Duodenal mucosa (tissue), 2 donors: ENCODE results near the gene CCDC127.
"Not testable (repeated sequence)": the region's sequence is repeated elsewhere in the genome, so short reads cannot be mapped to it uniquely, and the experiment has no call there.

Experiments used
- H3K27ac ChIP-seq: one replicate; pipeline ENCODE4 v1.7.0; 2013; ENCODE audit warnings: low read depth, low read length
- H3K27me3 ChIP-seq, 2 donors: one replicate each; pipeline ENCODE4 v1.7.0; 2013; ENCODE audit warnings: low read length in 2 of 2, control low read depth in 1 of 2; ENCODE audit not compliant: insufficient read depth in 2 of 2, control insufficient read depth in 1 of 2
- H3K36me3 ChIP-seq, 2 donors: one replicate each; pipeline ENCODE4 v1.7.0; 2013; ENCODE audit warnings: low read length in 2 of 2, control low read depth in 1 of 2; ENCODE audit not compliant: insufficient read depth in 2 of 2, control insufficient read depth in 1 of 2
- H3K4me1 ChIP-seq, 2 donors: one replicate each; pipeline ENCODE4 v1.7.0; 2013; ENCODE audit warnings: low read length in 2 of 2, control low read depth in 1 of 2; ENCODE audit not compliant: insufficient read depth in 2 of 2, control insufficient read depth in 1 of 2
- H3K4me3 ChIP-seq, 2 donors: one replicate each; pipeline ENCODE4 v1.7.0; 2013; ENCODE audit warnings: low read length in 2 of 2, low read depth in 1 of 2
- H3K9ac ChIP-seq, 2 donors: one replicate each; pipeline ENCODE4 v1.7.0; 2013; ENCODE audit warnings: low read length in 2 of 2, low read depth in 1 of 2
- H3K9me3 ChIP-seq, 2 donors: one replicate each; pipeline ENCODE4 v1.7.0; 2013; ENCODE audit warnings: low read length in 2 of 2, control low read depth in 1 of 2; ENCODE audit not compliant: control insufficient read depth in 1 of 2

CCDC127 gene

GRCh38 chr5:167511-167910 is 50.4 kb downstream of the CCDC127 start:
- H3K36me3 ChIP-seq: no peaks in the 10 kb centered on the region
- H3K9ac ChIP-seq: no peak overlapping the region
- H3K4me1 ChIP-seq: no peaks in the 10 kb centered on the region
- no peaks in the 10 kb centered on the region for H3K27me3 ChIP-seq
- no peak overlapping the region for H3K4me3 ChIP-seq
- H3K9me3 ChIP-seq: no peaks in the 10 kb centered on the region
- no peak overlapping the region for H3K27ac ChIP-seq

- Histone ChIP-seq H3K27ac (no peak overlapping the region), H3K9me3 (no peaks in the 10 kb centered on the region), H3K4me1 (no peaks in the 10 kb centered on the region), H3K4me3 (no peak overlapping the region), H3K36me3 (no peaks in the 10 kb centered on the region), H3K9ac (no peak overlapping the region), H3K27me3 (no peaks in the 10 kb centered on the region)
Measured at GRCh38 chr5:166441-167372, 51.2 kb downstream of the CCDC127 start.

DNA sequence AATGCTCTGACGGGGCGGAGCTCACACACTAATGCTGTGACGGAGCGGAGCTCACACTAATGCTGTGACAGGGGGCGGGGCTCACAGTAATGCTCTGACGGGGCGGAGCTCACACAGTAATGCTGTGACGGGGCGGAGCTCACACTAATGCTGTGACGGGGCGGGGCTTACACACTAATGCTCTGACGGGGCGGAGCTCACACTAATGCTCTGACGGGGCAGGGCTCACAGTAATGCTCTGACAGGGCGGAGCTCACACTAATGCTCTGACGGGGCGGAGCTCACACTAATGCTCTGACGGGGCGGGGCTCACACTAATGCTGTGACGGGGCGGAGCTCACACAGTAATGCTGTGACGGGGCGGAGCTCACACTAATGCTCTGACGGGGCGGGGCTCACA is 53.2 kb downstream of the CCDC127 start:
- not testable (repeated sequence) for H3K4me3 ChIP-seq, H3K9me3 ChIP-seq, H3K4me1 ChIP-seq, H3K9ac ChIP-seq, H3K36me3 ChIP-seq, H3K27ac ChIP-seq, H3K27me3 ChIP-seq

DNA sequence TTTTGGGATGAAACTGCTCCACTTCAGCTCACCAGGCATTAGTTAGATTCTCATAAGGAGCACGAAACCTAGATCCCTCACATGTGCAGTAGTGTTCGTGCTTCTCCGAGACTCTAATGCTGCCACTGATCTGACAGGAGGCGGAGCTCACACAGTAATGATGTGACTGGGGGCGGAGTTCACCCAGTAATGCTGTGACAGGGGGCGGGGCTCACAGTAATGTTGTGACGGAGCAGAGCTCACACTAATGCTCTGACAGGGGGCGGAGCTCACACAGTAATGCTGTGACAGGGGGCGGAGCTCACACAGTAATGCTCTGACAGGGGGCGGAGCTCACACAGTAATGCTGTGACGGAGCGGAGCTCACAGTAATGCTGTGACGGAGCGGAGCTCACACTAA is 53.7 kb downstream of the CCDC127 start:
- Histone ChIP-seq H3K4me3 (no peak overlapping the region), H3K9me3 (no peaks in the 10 kb centered on the region), H3K27me3 (no peaks in the 10 kb centered on the region), H3K4me1 (no peaks in the 10 kb centered on the region), H3K27ac (no peak overlapping the region), H3K9ac (no peak overlapping the region), H3K36me3 (no peaks in the 10 kb centered on the region)

- H3K27me3 ChIP-seq: no peaks in the 10 kb centered on the region
- H3K9ac ChIP-seq: no peak overlapping the region
- H3K4me1 ChIP-seq: no peaks in the 10 kb centered on the region
- H3K36me3 ChIP-seq: no peaks in the 10 kb centered on the region
- no peaks in the 10 kb centered on the region for H3K9me3 ChIP-seq
- H3K27ac ChIP-seq: no peak overlapping the region
- H3K4me3 ChIP-seq: no peak overlapping the region
Measured at GRCh38 chr5:163841-164240, 54.1 kb downstream of the CCDC127 start.

DNA sequence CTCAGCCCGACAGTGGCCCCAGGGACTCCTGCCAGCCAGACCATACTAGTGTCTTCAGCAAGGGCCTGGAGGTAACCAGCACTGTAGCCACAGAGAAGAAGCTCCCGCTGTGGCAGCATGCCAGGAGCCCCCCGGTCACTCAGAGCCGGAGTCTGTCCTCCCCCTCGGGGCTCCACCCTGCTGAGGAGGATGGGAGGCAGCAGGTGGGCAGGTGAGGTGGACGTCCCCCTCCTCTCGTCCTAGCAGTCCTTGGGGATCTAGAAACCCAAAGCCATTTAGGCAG is 54.7 kb downstream of the CCDC127 start:
- no peaks in the 10 kb centered on the region for H3K4me1 ChIP-seq
- H3K27ac ChIP-seq: no peak overlapping the region
- H3K27me3 ChIP-seq: no peaks in the 10 kb centered on the region
- no peaks in the 10 kb centered on the region for H3K9me3 ChIP-seq
- no peak overlapping the region for H3K4me3 ChIP-seq
- no peaks in the 10 kb centered on the region for H3K36me3 ChIP-seq
- no peak overlapping the region for H3K9ac ChIP-seq

DNA sequence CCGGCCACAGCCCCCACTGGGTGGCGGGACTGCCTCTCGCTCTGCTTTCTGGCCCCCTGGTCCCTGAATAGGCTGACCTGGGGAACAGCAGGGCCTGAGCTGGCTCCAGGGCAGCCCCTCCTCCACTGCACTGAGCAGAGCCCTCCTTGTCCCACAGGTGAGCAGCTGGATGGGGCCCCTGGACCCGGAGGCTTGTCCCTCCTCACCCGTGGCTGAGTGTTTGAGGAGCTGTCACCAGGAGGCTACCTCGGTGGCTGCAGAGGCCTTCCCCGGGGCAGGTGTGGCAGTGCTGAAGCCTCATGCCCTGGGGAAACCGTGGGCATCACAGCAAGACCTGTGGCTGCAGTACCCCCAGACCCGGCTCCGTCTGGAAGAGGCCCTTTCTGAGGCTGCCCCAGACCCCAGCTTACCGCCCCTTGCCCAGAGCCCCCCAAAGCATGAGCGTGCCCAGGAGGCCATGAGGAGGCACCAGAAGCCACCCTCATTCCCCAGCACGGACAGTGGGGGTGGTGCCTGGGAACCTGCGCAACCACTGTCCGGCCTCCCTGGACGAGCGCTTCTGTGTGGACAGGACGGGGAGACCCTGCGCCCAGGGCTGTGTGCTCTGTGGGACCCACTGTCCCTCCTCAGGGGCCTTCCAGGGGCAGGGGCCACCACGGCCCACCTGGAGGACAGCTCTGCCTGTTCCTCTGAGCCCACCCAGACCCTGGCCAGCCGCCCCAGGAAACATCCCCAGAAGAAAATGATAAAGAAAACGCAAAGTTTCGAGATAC is 55.2 kb downstream of the CCDC127 start:
- no peaks in the 10 kb centered on the region for H3K4me1 ChIP-seq
- H3K9ac ChIP-seq: no peak overlapping the region
- no peaks in the 10 kb centered on the region for H3K9me3 ChIP-seq
- no peaks in the 10 kb centered on the region for H3K36me3 ChIP-seq
- no peak overlapping the region for H3K27ac ChIP-seq
- no peak overlapping the region for H3K4me3 ChIP-seq
- H3K27me3 ChIP-seq: no peaks in the 10 kb centered on the region

DNA sequence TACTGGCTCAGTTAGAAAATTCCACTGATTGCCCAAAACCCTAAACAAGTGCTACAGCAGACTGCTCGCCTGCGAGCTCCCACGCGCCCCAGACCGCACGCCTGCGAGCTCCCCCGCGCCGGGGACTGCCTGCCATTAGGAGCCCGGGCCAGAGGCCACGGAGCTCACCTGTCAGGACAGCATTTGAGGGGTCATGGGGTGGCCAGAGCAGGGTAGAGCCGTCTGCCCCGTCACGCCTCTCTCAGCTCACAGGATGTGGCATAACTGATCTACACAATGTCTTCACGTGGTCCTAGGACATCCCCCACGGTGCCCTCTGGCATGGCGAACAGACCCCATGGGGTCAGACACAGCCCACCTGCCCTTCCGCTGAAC is 55.8 kb downstream of the CCDC127 start:
- Histone ChIP-seq H3K27ac (no peak overlapping the region), H3K9ac (no peak overlapping the region), H3K9me3 (no peaks in the 10 kb centered on the region), H3K36me3 (no peaks in the 10 kb centered on the region), H3K4me1 (no peaks in the 10 kb centered on the region), H3K4me3 (no peak overlapping the region), H3K27me3 (no peaks in the 10 kb centered on the region)

DNA sequence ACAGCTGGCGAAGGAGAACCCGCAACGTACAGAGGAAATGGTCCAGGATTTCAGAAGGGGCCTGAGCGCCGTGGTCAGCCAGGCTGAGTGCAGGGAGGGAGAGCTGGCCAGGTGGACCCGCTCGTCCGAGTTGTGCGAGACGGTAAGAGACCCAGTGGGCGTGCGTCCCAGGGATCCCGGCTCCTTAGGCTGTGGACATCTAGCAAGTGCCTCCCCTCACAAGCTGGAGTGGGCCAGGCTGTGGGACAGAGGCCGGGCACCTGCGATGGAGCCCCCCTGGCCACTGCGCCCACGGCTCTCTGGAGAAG is 56.2 kb downstream of the CCDC127 start:
- no peaks in the 10 kb centered on the region for H3K4me1 ChIP-seq
- H3K36me3 ChIP-seq: no peaks in the 10 kb centered on the region
- no peak overlapping the region for H3K4me3 ChIP-seq
- H3K27ac ChIP-seq: no peak overlapping the region
- no peak overlapping the region for H3K9ac ChIP-seq
- no peaks in the 10 kb centered on the region for H3K27me3 ChIP-seq
- H3K9me3 ChIP-seq: no peaks in the 10 kb centered on the region

DNA sequence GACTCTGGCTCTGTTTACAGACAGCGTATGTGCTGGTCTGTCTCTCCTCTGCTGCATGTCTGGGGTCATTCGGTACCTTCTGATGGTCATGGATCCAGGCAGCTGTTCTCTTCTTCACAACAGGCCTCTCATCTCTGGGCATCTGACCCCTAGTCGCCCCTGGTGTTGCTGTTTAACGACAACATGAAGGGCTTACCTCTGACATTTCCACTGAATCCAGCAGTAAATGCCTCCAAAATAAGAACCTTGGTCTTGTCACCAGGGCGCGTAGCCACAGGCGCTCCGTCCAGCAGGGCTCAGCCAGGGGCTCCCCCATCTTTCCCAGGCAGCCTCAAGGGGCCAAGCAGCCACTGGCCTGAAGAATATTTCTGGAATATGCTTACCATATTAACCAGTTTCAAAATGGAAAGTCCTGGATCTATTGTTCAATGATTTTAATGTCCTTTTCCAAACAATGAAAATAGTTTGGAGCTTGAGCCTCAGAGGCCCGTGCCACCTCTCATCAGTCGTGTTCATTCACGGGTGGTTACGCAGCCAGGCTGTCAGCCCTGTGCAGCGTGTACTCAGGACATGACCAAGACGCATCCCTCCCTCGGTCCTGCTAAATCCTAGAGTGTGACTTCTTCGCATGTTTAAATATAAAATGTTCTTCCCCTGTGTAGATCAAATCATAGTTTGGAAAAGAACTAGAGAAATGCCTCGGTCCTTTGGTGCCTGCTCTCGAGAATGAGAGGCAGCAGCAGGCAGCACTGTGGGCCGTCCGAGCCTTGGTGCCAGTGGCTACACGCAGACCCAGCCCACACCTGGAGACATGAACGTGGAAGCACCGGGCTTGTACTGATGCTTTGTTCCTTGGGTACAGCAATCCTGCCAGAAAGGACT is 56.8 kb downstream of the CCDC127 start:
- H3K4me3 ChIP-seq: no peak overlapping the region
- no peak overlapping the region for H3K9ac ChIP-seq
- H3K4me1 ChIP-seq: no peaks in the 10 kb centered on the region
- no peaks in the 10 kb centered on the region for H3K36me3 ChIP-seq
- no peak overlapping the region for H3K27ac ChIP-seq
- no peaks in the 10 kb centered on the region for H3K27me3 ChIP-seq
- no peaks in the 10 kb centered on the region for H3K9me3 ChIP-seq
